NB4 (cell line): ENCODE measurements around the gene SLIT1.

Experiments used
- DNase-seq: peaks from one replicate; pipeline ENCODE4 v3.0.0; 2010; ENCODE audit warnings: low read depth
- H3K4me3 ChIP-seq: one replicate; pipeline ENCODE4 v1.5.1; 2011; ENCODE audit warnings: mild to moderate bottlenecking, low read depth, low read length, moderate library complexity
- MYC ChIP-seq: IDR thresholded peaks from 2 replicates; pipeline ENCODE4 v1.6.1; 2011; ENCODE audit warnings: low read depth, low read length
- POLR2A ChIP-seq: IDR thresholded peaks from 2 replicates; pipeline ENCODE4 v1.6.1; 2011; ENCODE audit warnings: mild to moderate bottlenecking; ENCODE audit not compliant: insufficient read length; ENCODE audit errors: extremely low read depth
- TF ChIP-seq, protein P1 (sequence below): IDR thresholded peaks from one replicate; pipeline ENCODE4 v1.5.1; 2012; ENCODE audit warnings: low read depth, low read length
- TF ChIP-seq, protein P2 (sequence below): IDR thresholded peaks from 2 replicates; pipeline ENCODE4 v1.6.1; 2011; ENCODE audit warnings: low read depth, low read length

Gene SLIT1

DNA sequence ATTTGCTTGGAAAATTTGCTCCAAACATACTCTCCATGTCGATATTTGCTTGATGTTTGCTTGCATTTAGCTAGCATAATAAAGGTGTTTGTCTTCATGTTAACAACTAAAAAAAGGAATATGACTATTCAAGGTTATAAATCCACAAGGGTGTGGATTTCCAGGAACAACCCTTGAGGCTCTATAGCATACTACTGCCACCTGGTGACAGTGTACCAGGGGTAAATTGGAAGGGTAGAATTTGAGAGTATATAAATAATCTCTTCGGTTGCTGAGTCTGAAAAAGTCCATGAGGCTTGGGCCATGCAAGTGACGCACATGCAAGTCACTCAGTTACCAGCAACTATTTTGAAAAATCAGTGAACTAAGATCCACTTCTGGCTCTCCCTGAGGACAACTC is 68.4 kb downstream of the SLIT1 start:
- DNase-seq, result peak; percentile 28
- no peak overlapping the region for H3K4me3 ChIP-seq
- TF ChIP-seq POLR2A, result no peak
- TF ChIP-seq, protein P1, sequence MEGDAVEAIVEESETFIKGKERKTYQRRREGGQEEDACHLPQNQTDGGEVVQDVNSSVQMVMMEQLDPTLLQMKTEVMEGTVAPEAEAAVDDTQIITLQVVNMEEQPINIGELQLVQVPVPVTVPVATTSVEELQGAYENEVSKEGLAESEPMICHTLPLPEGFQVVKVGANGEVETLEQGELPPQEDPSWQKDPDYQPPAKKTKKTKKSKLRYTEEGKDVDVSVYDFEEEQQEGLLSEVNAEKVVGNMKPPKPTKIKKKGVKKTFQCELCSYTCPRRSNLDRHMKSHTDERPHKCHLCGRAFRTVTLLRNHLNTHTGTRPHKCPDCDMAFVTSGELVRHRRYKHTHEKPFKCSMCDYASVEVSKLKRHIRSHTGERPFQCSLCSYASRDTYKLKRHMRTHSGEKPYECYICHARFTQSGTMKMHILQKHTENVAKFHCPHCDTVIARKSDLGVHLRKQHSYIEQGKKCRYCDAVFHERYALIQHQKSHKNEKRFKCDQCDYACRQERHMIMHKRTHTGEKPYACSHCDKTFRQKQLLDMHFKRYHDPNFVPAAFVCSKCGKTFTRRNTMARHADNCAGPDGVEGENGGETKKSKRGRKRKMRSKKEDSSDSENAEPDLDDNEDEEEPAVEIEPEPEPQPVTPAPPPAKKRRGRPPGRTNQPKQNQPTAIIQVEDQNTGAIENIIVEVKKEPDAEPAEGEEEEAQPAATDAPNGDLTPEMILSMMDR, result peak; percentile 9

DNA sequence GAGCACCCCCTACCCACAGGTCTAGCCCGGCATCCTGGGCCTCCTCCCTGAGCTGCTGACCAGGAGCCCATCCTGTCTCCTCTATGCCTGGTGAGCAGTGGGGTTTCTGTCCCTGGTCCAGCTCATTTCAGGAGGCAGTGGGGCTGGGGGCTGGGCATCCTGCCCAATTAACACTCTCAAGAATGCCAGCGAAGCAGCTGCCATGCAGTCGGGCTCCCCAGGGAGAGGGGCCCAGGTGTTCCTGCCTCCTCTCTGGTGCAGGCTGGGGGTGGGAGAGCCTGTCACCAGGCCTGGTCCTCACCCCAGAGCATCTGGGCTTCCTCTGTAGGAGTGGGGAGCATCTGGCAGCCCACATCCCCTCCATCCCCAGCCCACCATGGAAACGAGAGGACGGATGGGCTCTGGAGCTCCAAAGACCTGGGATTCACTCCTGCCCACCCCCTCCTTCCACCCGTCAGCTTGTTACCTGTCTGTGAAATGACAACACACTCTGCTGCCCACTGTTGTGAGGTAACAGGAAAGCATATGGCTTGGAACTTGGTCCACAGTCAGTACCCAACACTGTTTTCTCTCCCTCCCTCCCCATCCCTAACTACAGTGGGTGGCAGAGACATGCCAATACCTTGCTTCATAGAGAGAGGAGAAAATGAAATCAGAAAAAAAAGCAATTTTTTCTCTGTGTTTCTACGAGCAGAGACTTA is 69.1 kb downstream of the SLIT1 start:
- no peak overlapping the region for H3K4me3 ChIP-seq
- no peak for DNase-seq
- TF ChIP-seq POLR2A (no peak), MYC (no peak)
- TF ChIP-seq, protein P1, result no peak
- TF ChIP-seq, protein P2, sequence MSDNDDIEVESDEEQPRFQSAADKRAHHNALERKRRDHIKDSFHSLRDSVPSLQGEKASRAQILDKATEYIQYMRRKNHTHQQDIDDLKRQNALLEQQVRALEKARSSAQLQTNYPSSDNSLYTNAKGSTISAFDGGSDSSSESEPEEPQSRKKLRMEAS, result no peak

DNA sequence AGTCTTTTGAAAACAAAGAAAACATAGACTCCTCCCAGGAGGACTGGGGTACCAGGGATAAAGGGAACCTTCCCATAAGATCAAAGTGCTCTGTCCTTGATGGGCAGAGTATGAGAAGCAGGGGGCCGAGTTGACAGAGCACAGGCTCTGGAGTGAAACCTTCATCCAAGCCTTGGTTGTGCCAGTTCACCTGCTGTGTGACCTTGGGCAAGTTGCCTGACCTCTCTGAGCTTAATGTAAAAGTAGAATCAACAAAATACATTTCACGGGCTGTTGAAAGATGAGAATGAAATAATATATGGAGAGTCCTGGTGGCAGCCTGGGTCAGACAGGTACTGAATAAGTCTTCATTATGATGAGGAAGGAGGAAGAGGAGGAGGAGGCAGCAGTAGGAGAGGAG is 69.9 kb downstream of the SLIT1 start:
- DNase-seq, result no peak
- H3K4me3 ChIP-seq, result no peak overlapping the region
- TF ChIP-seq, protein P1, result no peak
- TF ChIP-seq, protein P2, result no peak
- TF ChIP-seq MYC (no peak), POLR2A (no peak)

DNA sequence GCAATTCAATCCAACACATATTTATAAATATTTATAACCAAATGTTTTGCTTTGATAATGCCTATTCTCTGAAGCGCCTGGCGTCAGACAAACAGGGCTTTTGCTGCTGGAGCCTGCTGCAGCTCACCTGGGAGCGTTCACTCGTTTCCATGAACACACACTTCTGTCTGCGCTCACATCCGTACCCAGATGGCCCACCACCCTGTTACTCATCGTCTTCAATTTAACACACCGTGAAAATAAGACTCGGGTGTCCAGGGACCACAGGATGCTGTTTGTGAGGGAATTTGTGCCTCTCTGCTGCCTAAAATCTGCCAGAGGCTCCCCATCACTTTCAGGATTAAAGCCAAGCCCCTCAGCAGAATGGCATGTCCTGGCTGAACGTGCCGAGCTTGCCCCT is 74.1 kb downstream of the SLIT1 start:
- TF ChIP-seq, protein P1, result no peak
- TF ChIP-seq MYC (no peak), POLR2A (no peak)
- TF ChIP-seq, protein P2, result no peak
- no peak overlapping the region for H3K4me3 ChIP-seq
- DNase-seq, result no peak

DNA sequence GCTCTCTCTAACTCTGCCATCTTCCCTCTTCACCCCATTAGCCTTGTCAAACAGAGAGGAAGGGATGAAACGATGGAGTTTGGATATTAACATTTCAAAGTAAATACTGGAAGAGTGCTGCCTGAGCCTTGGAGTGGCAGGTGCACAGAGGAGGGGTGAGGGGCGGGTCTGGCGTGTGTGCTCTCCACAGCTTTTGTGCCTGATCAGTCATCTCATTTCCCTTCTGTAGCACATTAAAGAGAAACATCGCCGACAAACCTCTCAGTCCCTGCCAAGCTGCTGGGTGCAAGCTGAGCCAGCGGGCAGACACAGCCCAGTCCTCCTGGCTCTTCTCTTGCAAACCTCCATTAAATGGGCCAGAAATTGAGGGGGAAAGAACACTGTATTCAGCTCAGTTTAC is 76.2 kb downstream of the SLIT1 start:
- TF ChIP-seq MYC, result no peak
- TF ChIP-seq, protein P1, result no peak
- no peak for TF ChIP-seq POLR2A
- TF ChIP-seq, protein P2, result no peak
- DNase-seq, result no peak

DNA sequence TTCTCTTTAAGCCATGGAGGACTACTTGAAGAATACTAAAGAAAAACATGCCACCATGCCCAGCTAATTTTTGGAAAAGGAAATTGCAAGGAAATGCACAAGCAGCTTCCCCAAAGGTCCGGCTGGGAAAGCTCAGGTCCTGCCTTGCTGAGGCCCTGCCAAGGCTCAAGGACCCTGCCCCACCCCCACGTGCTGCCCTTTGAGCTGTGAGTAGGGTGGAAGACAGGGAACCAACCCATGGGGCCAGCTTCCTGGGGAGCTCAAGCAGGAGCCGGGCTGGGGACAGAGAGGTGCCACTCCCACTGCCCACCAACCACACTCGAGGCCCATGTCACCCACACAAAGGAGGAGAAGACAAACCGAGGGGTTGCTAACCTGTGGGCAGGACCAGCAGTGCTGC is 78.2 kb downstream of the SLIT1 start:
- no peak overlapping the region for H3K4me3 ChIP-seq
- DNase-seq, result no peak
- no peak for TF ChIP-seq MYC

More for the DNA sequence above, 76.2 kb downstream of the SLIT1 start:
- H3K4me3 ChIP-seq, result no peak overlapping the region

DNA sequence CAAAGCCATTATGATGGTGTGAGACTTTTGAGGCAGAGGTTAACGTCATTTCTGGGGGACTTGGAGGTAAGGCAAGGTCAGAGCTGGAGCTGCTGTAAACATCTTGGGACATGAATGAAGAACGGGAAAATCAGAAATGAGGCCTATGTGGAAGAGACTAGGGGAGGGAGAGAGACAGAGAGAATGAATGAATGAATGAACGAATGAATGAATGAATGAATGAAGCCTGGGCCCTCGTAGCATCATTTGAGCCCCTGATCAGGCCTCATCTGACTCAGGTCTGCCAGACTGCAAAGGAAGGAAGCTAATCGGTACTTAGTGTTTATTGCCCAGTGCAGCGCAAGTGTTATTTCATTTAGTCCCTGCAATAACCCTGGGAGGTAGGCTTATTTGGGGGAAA is 79.6 kb downstream of the SLIT1 start:
- H3K4me3 ChIP-seq, result no peak overlapping the region
- no peak for DNase-seq
- TF ChIP-seq MYC, result no peak
- TF ChIP-seq, protein P1, result no peak
- TF ChIP-seq, protein P2, result no peak
- TF ChIP-seq POLR2A, result no peak
